Testis (tissue), 3 donors: ENCODE data around the gene ZFYVE28. TPM values are rescaled to one million over a fixed set of nuclear protein-coding genes. Genes with fewer than 3 reads are reported as not detected.

Source experiments
- DNase-seq: peaks from one replicate; pipeline ENCODE4 v3.0.0-alpha.2; 2019
- H3K27ac ChIP-seq, 2 donors: fragments of 200-600 bp; sonication (generic); one replicate each; pipeline ENCODE4 v1.5.1; 2019
- H3K27me3 ChIP-seq: fragments of 200-600 bp; sonication (generic); one replicate; pipeline ENCODE4 v1.5.1; 2019
- H3K36me3 ChIP-seq: fragments of 200-600 bp; sonication (generic); one replicate; pipeline ENCODE4 v1.5.1; 2017; ENCODE audit warnings: low read depth; ENCODE audit errors: missing control alignments
- H3K4me1 ChIP-seq: fragments of 200-600 bp; sonication (generic); one replicate; pipeline ENCODE4 v1.5.1; 2019
- H3K4me3 ChIP-seq, 2 donors: fragments of 200-600 bp; sonication (generic); one replicate each; pipeline ENCODE4 v1.5.1; 2017 to 2019
- H3K9me3 ChIP-seq: fragments of 200-600 bp; sonication (generic); one replicate; pipeline ENCODE4 v1.5.1; 2017
- POLR2A ChIP-seq: fragments of 450-650 bp; IDR thresholded peaks from one replicate; pipeline ENCODE4 v1.6.1; 2017; ENCODE audit warnings: antibody characterized with exemption, mild to moderate bottlenecking, moderate library complexity
- WGBS, 2 donors: methylation state at CpG; one replicate each; pipeline ENCODE4 v1.1.5; 2018; 5-methylcytosine and 5-hydroxymethylcytosine counted together
- intact Hi-C: fragments of 100-400 bp; cut with DNase I; formaldehyde crosslinking; loops from one replicate; pipeline ENCODE4 v1.15.1; 2023; ENCODE audit warnings: low total_unique reads
- polyA plus RNA-seq: library from polyadenylated mRNA; stranded (reverse); fragments of 350-450 nt; fragmentation: Illumina TruSeq; extraction: RNeasy Lipid Tissue Mini Kit (QIAGEN cat#74804); gene quantifications from one replicate; pipeline ENCODE4 v1.2.3, GENCODE V29; 2014; ENCODE audit warnings: low read depth, low replicate concordance; ENCODE audit not compliant: insufficient read depth
- total RNA-seq, 2 donors: library from RNA; depleted of rRNA; stranded (reverse); fragments of >200 nt; gene quantifications; one replicate each; pipeline ENCODE4 v1.2.3, GENCODE V29; 2016
- TF ChIP-seq, protein P1 (sequence below), 3 experiments: fragments of 450-650 bp in 2 of 3; fragments of 200-600 bp in 1 of 3; sonication (generic) in 1 of 3; IDR thresholded peaks; one replicate each; pipeline ENCODE4 v1.5.1; 2016 to 2019; ENCODE audit warnings: antibody characterized with exemption in 3 of 3, mild to moderate bottlenecking in 2 of 3, moderate library complexity in 1 of 3

ZFYVE28 gene
- total and polyA plus RNA-seq, 3 donors from 2014 or later, result 14.7 to 55.3 (median 40.5) TPM

GRCh38 chr4:2378898-2379297, 39.5 kb downstream of the ZFYVE28 start:
- no peaks in the 10 kb centered on the region for H3K9me3 ChIP-seq
- no peaks in the 10 kb centered on the region for H3K27me3 ChIP-seq
- H3K4me1 ChIP-seq, result no peaks in the 10 kb centered on the region
- H3K4me3 ChIP-seq, result no peak overlapping the region
- intact Hi-C loops, result no loop called here
- 67 to 73% methylated on average over 3 of the region's 3 CpGs for WGBS, 2 donors
- TF ChIP-seq POLR2A, result no peak
- DNase-seq, result no peak
- no peak overlapping the region for H3K27ac ChIP-seq
- no peaks in the 10 kb centered on the region for H3K36me3 ChIP-seq

GRCh38 chr4:2378401-2378800, 40.0 kb downstream of the ZFYVE28 start:
- Histone ChIP-seq H3K4me3 (no peak overlapping the region), H3K36me3 (no peaks in the 10 kb centered on the region), H3K4me1 (no peaks in the 10 kb centered on the region), H3K27ac (no peak overlapping the region), H3K9me3 (no peaks in the 10 kb centered on the region), H3K27me3 (no peaks in the 10 kb centered on the region)
- WGBS, 2 donors, result 90 to 92% methylated on average over 5 of the region's 5 CpGs
- no peak for TF ChIP-seq POLR2A
- TF ChIP-seq, protein P1, sequence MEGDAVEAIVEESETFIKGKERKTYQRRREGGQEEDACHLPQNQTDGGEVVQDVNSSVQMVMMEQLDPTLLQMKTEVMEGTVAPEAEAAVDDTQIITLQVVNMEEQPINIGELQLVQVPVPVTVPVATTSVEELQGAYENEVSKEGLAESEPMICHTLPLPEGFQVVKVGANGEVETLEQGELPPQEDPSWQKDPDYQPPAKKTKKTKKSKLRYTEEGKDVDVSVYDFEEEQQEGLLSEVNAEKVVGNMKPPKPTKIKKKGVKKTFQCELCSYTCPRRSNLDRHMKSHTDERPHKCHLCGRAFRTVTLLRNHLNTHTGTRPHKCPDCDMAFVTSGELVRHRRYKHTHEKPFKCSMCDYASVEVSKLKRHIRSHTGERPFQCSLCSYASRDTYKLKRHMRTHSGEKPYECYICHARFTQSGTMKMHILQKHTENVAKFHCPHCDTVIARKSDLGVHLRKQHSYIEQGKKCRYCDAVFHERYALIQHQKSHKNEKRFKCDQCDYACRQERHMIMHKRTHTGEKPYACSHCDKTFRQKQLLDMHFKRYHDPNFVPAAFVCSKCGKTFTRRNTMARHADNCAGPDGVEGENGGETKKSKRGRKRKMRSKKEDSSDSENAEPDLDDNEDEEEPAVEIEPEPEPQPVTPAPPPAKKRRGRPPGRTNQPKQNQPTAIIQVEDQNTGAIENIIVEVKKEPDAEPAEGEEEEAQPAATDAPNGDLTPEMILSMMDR (IDR thresholded peaks at IDR 0.05), result no peak
- intact Hi-C loops, result no loop called here
- no peak for DNase-seq

DNA sequence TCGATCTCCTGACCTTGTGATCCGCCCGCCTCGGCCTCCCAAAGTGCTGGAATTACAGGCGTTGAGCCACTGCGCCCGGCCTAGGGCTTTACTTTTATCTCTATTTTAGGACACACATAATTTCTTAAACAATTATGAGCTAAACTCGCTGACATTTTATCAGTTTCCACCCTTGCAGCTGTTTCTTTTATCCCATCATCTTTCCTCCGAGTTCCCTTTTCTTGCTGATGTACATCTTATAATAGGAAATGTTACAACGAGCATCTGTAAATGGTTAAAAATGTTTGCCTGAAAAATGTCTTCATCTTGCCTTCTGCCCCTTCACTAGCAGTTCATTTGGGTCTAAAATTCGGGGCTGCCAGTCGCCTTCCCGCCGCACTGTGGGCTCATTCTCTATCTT, 41.2 kb downstream of the ZFYVE28 start:
- Histone ChIP-seq H3K4me3 (no peak overlapping the region), H3K4me1 (no peaks in the 10 kb centered on the region), H3K9me3 (no peaks in the 10 kb centered on the region), H3K27me3 (no peaks in the 10 kb centered on the region), H3K27ac (no peak overlapping the region), H3K36me3 (no peaks in the 10 kb centered on the region)
- no peak for DNase-seq
- 87 to 94% methylated on average over 14 of the region's 14 CpGs for WGBS, 2 donors
- intact Hi-C loops, result no loop called here
- TF ChIP-seq, protein P1 (IDR thresholded peaks at IDR 0.05), result no peak
- no peak for TF ChIP-seq POLR2A

GRCh38 chr4:2375427-2375826, 43.0 kb downstream of the ZFYVE28 start:
- H3K27ac ChIP-seq, result no peak overlapping the region
- H3K4me1 ChIP-seq, result no peaks in the 10 kb centered on the region
- H3K36me3 ChIP-seq, result no peaks in the 10 kb centered on the region
- intact Hi-C loops, result no loop called here
- no peaks in the 10 kb centered on the region for H3K9me3 ChIP-seq
- no peak overlapping the region for H3K4me3 ChIP-seq
- TF ChIP-seq, protein P1 (IDR thresholded peaks at IDR 0.05), result no peak
- no peak for TF ChIP-seq POLR2A
- 66 to 72% methylated on average over 7 to 10 of the region's 10 CpGs for WGBS, 2 donors
- no peak for DNase-seq
- no peaks in the 10 kb centered on the region for H3K27me3 ChIP-seq

GRCh38 chr4:2373532-2373931, 44.9 kb downstream of the ZFYVE28 start:
- no peaks in the 10 kb centered on the region for H3K36me3 ChIP-seq
- H3K9me3 ChIP-seq, result no peaks in the 10 kb centered on the region
- H3K27me3 ChIP-seq, result no peaks in the 10 kb centered on the region
- no peak overlapping the region for H3K27ac ChIP-seq
- H3K4me1 ChIP-seq, result no peaks in the 10 kb centered on the region
- no peak for TF ChIP-seq POLR2A
- TF ChIP-seq, protein P1 (IDR thresholded peaks at IDR 0.05), result no peak
- no peak overlapping the region for H3K4me3 ChIP-seq
- DNase-seq, result no peak
- intact Hi-C loops, result no loop called here
- WGBS, 2 donors, result 90 to 93% methylated on average over 7 of the region's 7 CpGs
